ENCODE data around the gene PCID2.

GRCh38 chr13:113144255-113144629 lies 64.2 kb downstream of the PCID2 start:
- TF ChIP-seq EZH2 (IDR thresholded peaks at IDR 0.05; ENCODE audit: borderline replicate concordance, low read length), result no peak
- no peak for TF ChIP-seq CTCF (IDR thresholded peaks at IDR 0.05; ENCODE audit: low read length)

Measured in OCI-LY1 (cell line).